HUES6 (cell line): ENCODE measurements around the gene PDF.

Experiments used
- H3K27ac ChIP-seq: 2 replicates; pipeline ENCODE4 v1.7.0; 2013; ENCODE audit warnings: low read depth, mild to moderate bottlenecking, low read length, inconsistent platforms
- H3K27me3 ChIP-seq: 2 replicates; pipeline ENCODE4 v1.6.1; 2013; ENCODE audit warnings: low read length; ENCODE audit not compliant: control insufficient read depth, insufficient read depth
- H3K36me3 ChIP-seq: 2 replicates; pipeline ENCODE4 v1.6.1; 2013; ENCODE audit warnings: low read length; ENCODE audit not compliant: control insufficient read depth, insufficient read depth
- H3K4me1 ChIP-seq: 2 replicates; pipeline ENCODE4 v1.6.1; 2013; ENCODE audit warnings: low read length; ENCODE audit not compliant: control insufficient read depth, insufficient read depth
- H3K4me3 ChIP-seq: 2 replicates; pipeline ENCODE4 v1.5.1; 2013; ENCODE audit warnings: low read depth, low read length
- H3K9ac ChIP-seq: one replicate; pipeline ENCODE4 v1.6.1; 2013; ENCODE audit warnings: mild to moderate bottlenecking, low read length
- H3K9me3 ChIP-seq: 2 replicates; pipeline ENCODE4 v1.6.1; 2013; ENCODE audit warnings: low read depth, low read length; ENCODE audit not compliant: control insufficient read depth, insufficient read depth

The PDF gene

DNA sequence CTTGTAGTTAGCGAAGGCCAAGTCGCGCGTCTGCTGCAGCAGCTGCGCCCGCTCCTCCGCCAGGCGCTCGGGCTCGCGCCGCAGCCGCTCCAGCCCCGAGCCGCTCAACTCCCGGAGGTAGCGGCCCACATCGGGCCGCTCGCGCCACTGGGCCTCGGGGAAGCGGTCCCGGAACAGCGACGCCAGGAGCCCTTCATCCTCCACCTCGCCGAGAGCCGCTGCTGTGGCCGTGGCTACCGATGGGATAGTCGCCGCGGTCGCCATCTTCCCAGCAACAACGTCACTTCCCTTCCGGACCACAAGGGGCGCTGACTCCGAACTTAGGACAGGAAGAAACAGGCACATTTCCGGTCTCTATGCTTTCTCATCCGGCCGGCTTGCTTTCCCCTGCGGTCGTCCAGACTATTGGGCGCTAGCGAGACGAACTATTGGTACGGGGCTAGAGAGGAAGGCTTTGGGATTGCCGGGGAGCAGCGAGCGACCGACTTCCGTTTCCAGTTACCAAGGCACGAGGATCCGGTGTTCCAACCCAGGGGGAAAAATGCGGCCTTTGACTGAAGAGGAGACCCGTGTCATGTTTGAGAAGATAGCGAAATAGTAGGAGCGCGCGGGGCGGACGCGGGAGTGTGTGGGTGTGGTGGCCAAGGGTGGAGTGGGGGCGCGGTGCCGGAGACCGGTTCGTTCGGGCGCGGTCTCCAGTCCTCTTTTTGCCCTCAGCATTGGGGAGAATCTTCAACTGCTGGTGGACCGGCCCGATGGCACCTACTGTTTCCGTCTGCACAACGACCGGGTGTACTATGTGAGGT, 9.1 kb upstream of the PDF start, which contains the start of the genes COG8 and NIP7:
COG8 (minus strand) TSS at position 276 of the 806 bp plus-strand sequence; CDS start at position 264, 12 bp downstream.
NIP7 (plus strand) TSS at position 484 of the 806 bp plus-strand sequence; CDS start at position 542, 58 bp downstream.
- no peaks in the 10 kb centered on the region for H3K27me3 ChIP-seq
- H3K36me3 ChIP-seq = peaks cover 62% of the 10 kb centered on the region
- H3K9ac ChIP-seq = peak within 1 kb of the TSS; percentile 97
- H3K27ac ChIP-seq = peak within 1 kb of the TSS; percentile 81
- H3K9me3 ChIP-seq = no peaks in the 10 kb centered on the region
- peak within 1 kb of the TSS; percentile 85 for H3K4me3 ChIP-seq
- H3K4me1 ChIP-seq = peaks cover 6% of the 10 kb centered on the region; the same call in 1 of the 2 replicates

DNA sequence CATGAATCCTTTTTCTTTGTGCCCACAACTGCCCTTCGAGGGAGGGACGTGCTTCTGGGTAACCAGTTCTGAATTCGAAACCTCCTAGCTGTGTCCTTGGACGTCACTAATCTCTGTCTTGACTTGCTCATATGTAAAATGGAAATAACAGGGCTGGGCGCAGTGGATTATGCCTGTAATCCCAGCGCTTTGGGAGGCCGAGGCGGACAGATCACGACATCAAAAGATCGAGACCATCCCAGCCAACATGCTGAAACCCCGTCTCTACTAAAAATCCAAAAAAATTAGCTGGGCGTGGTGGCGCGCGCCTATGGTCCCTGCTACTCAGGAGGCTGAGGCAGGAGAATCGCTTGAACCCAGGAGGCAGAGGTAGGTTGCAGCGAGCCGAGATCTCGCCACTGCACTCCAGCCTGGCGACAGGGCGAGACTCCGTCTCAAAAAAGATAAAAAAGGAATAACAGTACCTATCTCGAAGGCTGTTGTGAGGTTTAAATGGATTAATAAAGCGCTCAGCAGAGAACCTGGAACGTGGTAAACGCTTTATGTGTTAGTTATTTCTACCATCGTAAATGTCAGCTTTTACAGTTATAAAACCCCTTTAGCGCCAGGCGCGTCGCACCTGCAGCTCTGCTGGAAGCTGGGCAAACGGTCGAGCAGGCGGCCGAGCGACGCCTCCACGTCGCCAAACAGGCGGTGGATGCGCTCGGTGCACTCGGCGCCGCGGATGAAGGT, 8.3 kb upstream of the PDF start:
- peaks cover 6% of the 10 kb centered on the region; the same call in 1 of the 2 replicates for H3K4me1 ChIP-seq
- H3K27me3 ChIP-seq = no peaks in the 10 kb centered on the region
- H3K9ac ChIP-seq = peak overlapping the region; percentile 95
- H3K27ac ChIP-seq = peak overlapping the region; percentile 81
- H3K36me3 ChIP-seq = peaks cover 65% of the 10 kb centered on the region
- peak overlapping the region; percentile 85 for H3K4me3 ChIP-seq
- H3K9me3 ChIP-seq = no peaks in the 10 kb centered on the region

DNA sequence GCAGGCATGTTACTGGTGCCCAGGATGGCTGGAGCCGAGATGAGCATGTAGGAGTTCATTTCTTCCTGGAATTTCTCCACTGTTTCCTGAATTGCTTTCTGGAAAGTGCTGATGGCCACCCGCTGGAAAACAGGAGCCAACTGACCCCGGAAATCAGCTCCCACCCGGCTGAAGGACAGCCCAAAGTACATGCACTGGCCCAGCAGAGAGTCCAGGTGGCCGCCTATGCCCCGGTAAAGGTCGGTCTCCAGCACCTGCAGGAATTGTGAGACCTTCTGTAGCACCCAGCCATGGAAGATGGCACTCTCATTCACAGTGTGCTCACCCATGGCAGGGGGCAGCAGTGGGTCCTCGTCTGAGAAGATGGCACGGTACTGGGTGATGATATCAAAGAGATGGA, 4.3 kb upstream of the PDF start:
- Histone ChIP-seq H3K27me3 (no peaks in the 10 kb centered on the region), H3K36me3 (peaks cover 52% of the 10 kb centered on the region)

DNA sequence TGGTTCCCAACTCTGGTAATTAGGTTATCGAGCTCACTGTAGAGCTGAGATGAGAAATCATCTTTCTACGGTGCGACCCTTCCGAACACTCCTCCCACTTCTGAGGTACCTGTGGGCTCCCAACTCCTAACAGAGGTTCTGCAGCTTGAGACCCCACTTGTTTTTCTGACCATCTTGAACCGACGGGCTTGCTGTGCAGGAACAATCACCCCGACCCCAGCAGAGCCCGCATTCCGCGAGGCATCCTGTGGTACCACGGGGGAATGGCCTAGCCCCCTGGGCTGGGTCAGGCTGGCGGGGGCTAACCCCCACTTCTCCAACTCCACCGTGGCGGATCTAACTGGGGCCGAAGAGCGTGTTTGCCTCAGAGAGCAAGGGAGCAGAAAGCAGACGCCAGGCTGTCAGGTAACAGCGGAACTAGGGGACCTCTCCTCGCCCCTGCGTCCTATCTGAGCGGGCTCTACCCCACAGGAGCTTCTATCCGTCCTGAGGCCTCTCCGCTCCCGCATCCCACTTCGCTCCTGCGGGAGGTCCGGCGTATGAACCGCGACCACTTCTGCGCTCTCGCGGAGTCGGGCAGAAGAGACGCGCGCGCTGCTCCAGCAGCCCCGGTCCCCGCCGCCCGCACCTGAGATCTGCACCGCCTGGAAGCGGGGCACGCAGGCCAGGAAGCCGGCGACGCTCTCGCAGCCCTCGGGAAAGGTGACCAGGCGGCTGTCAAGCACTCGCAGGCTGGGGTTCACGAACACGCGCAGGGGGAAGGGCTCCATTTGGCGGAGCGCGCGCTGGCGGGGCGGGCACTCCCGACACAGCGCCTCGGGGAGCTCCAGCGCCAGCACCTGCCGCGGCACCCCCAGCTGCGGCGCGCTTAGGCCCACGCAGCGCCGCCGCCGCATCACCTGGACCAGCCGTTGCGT, 761 bp downstream of the PDF start:
- Histone ChIP-seq H3K27ac (peak overlapping the region; percentile 93), H3K4me1 (peaks cover 17% of the 10 kb centered on the region), H3K9ac (peak overlapping the region; percentile 97), H3K9me3 (no peaks in the 10 kb centered on the region), H3K36me3 (peaks cover 70% of the 10 kb centered on the region), H3K27me3 (no peaks in the 10 kb centered on the region), H3K4me3 (peak overlapping the region; percentile 92)

More for the DNA sequence above, 4.3 kb upstream of the PDF start:
- H3K4me3 ChIP-seq = no peak overlapping the region
- no peak overlapping the region for H3K27ac ChIP-seq
- H3K9ac ChIP-seq = no peak overlapping the region
- no peaks in the 10 kb centered on the region for H3K9me3 ChIP-seq
- peaks cover 10% of the 10 kb centered on the region for H3K4me1 ChIP-seq

DNA sequence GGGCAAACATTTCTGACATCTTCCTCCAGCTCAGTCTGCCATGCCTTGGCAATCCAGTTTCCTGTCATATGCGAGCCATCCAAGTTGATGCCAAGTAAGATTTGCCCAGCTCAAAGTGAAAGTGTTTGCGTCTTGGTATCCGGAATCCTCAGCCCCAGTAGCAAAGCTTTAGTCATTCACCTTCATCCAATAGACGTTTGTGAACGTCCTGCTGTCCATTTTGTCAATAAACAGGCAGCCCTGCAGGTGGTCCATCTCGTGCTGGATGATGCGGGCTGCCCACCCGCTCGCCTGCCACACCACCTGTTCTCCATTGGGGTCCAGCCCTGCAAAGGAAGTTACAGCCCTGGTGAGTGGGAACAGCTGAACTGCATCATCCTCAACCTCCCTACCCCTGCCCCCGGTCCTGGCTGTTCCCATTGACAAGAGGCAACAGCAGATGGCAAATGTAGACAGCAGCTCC, 1.5 kb downstream of the PDF start:
- Histone ChIP-seq H3K9ac (peak overlapping the region; percentile 97), H3K36me3 (peaks cover 70% of the 10 kb centered on the region), H3K27me3 (no peaks in the 10 kb centered on the region), H3K4me3 (peak overlapping the region; percentile 92), H3K9me3 (no peaks in the 10 kb centered on the region), H3K27ac (no peak overlapping the region), H3K4me1 (peaks cover 17% of the 10 kb centered on the region)

DNA sequence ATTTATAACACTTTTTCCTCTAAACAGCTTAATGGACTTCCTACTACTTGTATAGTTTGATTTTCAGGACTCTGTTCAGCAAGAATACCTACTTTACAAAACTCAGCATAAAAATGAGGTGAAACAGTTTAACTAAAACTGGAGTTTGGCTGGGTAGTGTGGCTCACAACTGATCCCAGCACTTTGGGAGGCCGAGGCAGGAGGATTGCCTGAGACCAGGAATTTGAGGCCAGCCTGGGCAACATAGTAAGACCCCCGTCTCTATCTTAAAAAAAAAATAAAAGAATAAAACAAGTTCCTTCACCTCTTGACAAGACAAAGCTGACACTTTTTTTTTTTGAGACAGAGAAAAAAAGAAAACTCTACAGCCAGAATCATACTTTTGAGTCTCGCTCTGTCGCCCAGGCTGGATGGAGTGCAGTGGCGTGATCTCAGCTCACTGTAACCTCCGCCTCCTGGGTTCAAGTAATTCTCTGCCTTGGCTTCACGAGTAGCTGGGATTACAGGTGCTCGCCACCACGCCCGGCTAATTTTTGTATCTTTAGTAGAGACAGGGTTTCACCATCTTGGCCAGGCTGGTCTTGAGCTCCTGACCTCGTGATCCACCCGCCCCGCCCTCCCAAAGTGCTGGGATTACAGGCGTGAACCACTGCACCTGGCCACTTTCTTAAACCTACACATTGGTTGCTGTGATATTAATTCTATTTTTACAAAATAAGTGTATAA, 2.6 kb downstream of the PDF start:
- Histone ChIP-seq H3K9ac (no peak overlapping the region), H3K27ac (no peak overlapping the region), H3K4me1 (peaks cover 17% of the 10 kb centered on the region), H3K9me3 (no peaks in the 10 kb centered on the region), H3K4me3 (no peak overlapping the region; the same call in 1 of the 2 replicates), H3K36me3 (peaks cover 71% of the 10 kb centered on the region), H3K27me3 (no peaks in the 10 kb centered on the region)

DNA sequence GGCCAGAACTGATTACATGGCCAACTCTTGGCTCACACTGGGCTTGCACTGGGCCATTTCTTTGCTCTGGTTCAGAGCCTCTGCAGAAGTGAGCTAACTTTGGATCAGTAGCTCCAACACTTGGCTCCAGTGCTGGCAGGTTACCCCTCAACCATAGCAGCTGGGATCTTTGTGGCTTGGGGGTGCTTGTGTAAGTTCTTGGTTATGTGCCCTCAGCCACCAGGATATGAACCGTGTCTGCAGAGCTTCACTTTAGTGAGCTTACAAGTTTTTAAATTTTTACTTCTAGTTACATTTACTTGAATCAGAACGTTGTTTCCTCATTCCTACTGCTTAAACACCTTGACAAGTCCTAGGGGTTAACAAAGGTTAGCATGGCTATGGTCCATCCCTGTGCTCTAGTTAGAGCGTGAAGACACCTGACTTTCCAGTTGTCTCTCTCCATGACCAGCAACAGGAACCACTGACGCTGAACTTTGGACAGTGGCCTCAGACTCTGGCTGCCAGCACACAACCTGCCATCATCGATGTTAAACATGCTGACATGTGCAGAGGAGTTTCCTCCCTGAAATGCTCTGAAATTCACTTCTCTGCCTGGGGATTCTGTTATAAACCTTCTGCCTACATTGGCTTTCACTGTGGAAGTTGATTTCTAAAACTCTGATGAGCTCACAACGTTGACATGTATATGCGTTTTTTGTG, 4.1 kb downstream of the PDF start:
- Histone ChIP-seq H3K27me3 (no peaks in the 10 kb centered on the region), H3K4me1 (peaks cover 13% of the 10 kb centered on the region), H3K27ac (no peak overlapping the region), H3K9ac (no peak overlapping the region), H3K9me3 (no peaks in the 10 kb centered on the region), H3K4me3 (no peak overlapping the region), H3K36me3 (peaks cover 74% of the 10 kb centered on the region)

DNA sequence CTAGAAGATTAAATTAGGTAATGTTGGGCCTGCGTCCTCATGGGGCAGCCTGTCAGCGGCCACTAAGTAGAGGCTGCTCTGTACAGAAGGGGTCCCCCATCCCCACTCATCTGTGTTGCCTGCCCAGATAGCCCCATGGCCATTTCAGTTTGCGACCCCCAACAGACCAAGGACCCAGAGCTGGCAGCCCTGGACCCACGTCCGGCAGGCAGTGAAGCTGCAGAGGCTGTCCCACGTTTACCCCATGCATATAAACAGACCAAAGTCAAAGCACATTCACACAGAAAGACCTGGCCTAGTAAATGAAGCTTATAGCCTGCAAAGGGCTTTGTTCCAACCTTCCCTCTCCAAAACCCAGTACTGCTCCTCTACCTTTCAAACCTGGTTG, 4.6 kb downstream of the PDF start:
- no peaks in the 10 kb centered on the region for H3K9me3 ChIP-seq
- no peak overlapping the region for H3K27ac ChIP-seq
- H3K27me3 ChIP-seq = no peaks in the 10 kb centered on the region
- H3K36me3 ChIP-seq = peaks cover 80% of the 10 kb centered on the region
- no peak overlapping the region for H3K9ac ChIP-seq
- peaks cover 13% of the 10 kb centered on the region for H3K4me1 ChIP-seq
- H3K4me3 ChIP-seq = no peak overlapping the region

DNA sequence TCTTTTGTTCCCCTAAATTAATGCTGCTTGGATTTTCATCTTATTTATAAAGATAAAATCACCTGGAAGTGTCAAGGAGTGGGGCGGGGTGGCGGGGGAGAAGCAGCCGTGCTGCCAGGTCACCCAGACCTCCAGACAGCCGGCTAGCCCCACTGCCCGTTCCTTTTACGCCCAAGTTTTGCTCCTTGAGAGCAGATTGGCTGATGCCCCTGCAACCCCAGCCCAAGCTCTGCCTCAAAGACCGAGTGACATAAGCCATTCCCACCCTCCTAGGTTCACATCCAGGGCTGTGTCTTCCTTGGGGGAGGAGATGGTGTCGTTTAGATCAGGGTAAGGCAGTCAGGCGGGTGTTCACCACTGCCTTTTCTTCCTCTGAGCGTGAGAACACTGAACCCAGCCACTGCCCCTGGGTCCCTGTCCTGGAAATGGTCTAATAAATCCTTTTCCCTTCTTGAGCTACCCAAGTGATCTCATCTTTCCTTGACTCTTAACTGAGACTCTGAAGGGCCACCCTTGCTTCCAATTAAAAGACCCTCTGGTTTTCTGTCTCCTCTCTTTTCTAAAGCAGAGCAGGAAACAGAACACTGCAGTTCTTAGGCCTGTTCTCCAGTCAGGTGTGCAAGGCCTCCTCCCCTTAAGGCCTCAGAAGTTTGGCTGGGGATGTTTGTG, 5.7 kb downstream of the PDF start:
- Histone ChIP-seq H3K27ac (no peak overlapping the region), H3K27me3 (no peaks in the 10 kb centered on the region), H3K4me1 (peaks cover 13% of the 10 kb centered on the region), H3K9ac (no peak overlapping the region), H3K9me3 (no peaks in the 10 kb centered on the region), H3K36me3 (peaks cover 90% of the 10 kb centered on the region), H3K4me3 (no peak overlapping the region)
